GM12873 (cell line): ENCODE data around the gene PPA2.

Source experiments
- TF ChIP-seq, protein P1 (sequence below): IDR thresholded peaks from 2 replicates; pipeline ENCODE4 v1.5.1; 2012; ENCODE audit warnings: low read depth, mild to moderate bottlenecking, moderate library complexity, low read length, control low read depth; ENCODE audit not compliant: insufficient read depth; ENCODE audit errors: missing control alignments

The PPA2 gene

DNA sequence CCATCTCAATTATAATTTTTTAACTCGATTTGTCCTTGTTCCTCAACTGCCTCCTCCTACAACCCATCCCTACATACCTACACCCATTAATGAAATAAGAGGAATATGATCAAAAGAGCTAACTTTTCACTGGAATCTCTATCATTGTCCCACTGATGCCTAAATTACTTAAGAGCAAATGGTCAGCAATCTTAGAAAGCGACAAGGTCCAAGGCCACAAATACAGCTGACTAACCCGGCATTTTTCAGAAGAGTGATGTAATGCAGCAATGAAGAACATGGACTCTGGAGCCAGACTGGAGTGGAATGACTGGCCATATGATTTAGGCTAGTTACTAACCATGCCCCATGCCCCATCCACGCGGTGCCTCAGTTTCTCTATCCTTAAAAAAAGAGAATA is 56.2 kb downstream of the PPA2 start:
- TF ChIP-seq, protein P1, sequence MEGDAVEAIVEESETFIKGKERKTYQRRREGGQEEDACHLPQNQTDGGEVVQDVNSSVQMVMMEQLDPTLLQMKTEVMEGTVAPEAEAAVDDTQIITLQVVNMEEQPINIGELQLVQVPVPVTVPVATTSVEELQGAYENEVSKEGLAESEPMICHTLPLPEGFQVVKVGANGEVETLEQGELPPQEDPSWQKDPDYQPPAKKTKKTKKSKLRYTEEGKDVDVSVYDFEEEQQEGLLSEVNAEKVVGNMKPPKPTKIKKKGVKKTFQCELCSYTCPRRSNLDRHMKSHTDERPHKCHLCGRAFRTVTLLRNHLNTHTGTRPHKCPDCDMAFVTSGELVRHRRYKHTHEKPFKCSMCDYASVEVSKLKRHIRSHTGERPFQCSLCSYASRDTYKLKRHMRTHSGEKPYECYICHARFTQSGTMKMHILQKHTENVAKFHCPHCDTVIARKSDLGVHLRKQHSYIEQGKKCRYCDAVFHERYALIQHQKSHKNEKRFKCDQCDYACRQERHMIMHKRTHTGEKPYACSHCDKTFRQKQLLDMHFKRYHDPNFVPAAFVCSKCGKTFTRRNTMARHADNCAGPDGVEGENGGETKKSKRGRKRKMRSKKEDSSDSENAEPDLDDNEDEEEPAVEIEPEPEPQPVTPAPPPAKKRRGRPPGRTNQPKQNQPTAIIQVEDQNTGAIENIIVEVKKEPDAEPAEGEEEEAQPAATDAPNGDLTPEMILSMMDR, result no peak

DNA sequence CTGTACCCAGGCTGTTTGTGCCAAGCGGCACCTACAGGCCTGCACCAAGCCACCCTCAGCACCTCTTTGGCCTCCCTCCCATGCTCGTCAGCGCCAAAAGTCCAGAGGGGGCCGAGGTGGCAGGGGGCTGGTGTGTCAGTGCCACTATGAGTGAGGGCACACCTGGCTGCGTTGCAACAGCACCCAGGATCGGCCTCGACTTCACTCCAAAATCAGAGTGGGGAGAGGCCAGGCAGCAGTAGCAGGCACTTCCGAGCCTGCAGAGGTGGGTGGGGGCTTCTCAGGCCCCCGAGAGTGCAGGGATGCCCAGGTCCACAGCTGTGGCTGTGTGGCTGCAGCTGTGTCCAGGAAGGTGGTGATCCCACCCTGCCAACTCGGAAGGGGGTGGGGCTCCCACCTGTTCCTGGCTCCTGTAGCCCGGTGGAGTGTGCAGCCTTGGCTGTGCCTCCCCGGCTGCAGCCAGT is 58.5 kb downstream of the PPA2 start:
- TF ChIP-seq, protein P1, result no peak

DNA sequence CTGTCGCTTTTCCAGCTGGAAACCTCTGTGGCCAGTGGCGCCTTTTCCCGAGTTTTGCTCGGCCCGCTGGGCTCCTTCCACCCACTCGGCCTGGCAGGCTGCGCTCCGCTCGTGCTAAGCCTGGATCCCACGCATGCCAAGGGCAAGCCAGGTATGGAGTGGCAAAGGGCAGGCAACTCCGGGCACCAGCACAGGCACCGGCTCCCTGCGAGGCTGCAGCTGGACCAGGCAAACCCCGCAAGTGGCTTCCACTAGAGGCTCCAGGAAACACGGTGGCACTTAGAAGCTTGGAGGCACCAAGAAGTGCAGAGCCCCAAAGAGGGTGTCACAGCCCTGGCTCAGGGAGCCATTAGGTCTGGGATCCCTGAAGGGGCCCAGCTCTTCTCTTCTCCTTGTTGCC is 59.5 kb downstream of the PPA2 start:
- TF ChIP-seq, protein P1, result no peak

DNA sequence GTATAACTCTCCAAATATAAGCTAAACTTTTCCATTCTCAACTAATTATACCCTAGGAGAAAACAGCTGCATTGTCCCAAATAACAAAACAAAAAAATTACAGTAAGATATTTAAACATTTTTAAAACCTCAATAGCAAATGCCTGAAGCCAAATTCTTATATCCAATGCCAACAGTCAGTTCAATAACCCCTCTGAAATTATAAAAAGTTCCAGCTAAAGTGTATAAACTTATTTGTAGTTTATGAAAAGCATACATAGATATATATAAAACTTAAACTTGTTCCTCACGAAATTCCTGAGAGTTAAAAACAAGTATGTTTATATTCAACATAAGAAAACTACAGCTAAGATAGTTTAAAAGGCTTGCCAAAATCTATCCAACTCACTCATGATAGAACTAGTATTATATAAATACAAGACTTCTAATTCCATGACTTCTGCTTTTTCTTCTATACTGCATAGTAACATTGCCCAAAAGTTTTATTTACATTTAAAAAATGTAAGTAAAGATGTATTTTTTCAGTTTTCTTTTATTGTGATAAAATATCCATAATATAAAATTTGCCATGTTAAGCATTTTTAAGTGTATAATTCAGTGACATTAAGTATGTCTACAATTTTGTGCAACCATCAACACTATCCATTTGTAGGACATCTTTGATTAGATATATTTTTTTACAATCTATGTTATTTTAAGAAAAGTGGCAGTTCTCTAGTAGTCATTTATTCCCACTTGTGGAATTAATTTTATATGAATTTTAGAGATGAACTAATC is 72.8 kb downstream of the PPA2 start:
- TF ChIP-seq, protein P1, result no peak

DNA sequence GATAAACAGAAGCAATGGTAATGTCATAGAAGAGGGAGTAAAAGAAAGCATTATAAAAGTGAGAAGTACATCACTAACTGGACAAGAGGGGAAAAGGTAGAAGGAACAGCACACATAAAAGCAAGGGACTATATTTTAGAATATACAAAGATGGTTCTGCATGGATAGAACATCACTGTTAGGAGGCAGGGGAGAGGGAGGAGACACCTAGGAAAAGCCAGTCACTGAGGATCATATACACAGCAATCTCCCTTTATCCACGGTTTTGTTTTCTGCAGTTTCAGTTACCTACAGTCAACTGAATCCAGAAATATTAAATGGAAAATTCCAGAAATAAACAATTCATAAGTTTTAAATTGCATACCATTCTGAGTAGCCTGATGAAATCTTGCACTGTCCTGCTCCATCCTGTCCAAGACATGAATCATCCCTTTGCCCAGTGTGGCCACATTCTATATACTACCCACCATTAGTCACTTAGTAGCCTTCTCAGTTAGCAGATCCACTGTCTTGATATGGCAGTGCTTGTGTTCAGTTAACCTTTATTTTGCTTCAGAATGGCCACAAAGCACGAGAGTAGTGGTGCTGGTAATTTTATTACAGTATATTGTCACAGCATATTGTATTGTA is 74.2 kb downstream of the PPA2 start:
- TF ChIP-seq, protein P1, result no peak

DNA sequence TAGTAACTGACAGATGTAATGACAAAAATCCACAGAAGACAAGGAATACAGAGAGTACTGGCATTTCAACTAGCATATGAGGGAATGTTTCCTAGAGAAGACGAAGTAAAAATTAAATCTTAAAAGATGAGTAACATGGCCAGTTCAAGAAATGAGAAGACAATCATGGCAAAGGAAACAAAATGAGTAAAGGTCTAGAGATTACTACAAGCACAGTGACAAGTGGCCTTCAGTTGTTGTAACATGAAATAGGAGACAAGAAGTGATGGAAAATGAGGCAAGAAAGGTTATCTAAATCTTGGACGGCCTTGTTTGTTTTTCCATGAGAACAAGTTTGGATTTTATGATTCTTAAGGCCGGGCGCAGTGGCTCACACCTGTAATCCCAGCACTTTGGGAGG is 81.0 kb downstream of the PPA2 start:
- TF ChIP-seq, protein P1, result no peak

DNA sequence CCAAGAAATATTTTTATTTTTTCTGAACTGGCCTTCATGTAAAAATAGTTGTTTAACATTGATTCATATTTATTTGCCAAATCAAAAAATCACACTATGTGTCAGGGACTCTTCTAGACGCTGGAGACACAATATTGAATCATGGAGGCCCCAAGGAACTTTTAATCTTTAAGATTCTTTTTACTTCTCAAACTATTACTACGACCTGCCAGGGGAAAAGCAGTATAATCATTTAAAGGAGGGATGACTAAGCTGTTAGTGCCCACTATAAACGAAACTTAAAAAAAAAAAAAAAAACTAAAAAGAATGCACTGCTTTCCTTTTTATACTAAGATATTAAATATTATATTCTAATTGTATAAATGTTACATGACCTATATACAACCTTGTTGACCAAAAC is 84.7 kb downstream of the PPA2 start:
- TF ChIP-seq, protein P1, result no peak
